Activated CD8-positive, alpha-beta T cell treated with anti-CD3 and anti-CD28 coated beads, Interleukin-2, amount 10 ng/mL, durations not matched to agents 7 days and 5 days (primary cell): ENCODE results near the gene OSBP2. TPM values are rescaled to one million over a fixed set of nuclear protein-coding genes. Genes with fewer than 3 reads are reported as not detected.
"Not testable (repeated sequence)": the region's sequence is repeated elsewhere in the genome, so short reads cannot be mapped to it uniquely, and the experiment has no call there.

Source experiments
- ATAC-seq: fragments of 150-1000 bp; cut with Tn5 transposase; one replicate; pipeline ENCODE4 v1.10.0; 2021; ENCODE audit warnings: moderate library complexity
- CTCF ChIA-PET: fragments of 350-600 bp; sonication (Branson Sonifier 250); formaldehyde crosslinking; loops from one replicate; lab custom pipeline; 2021; ENCODE audit warnings: antibody characterized with exemption; lab: Charles Lee
- POLR2A ChIA-PET: fragments of 350-600 bp; sonication (Branson Sonifier 250); formaldehyde crosslinking; loops from one replicate; lab custom pipeline; 2021; ENCODE audit warnings: antibody characterized with exemption; lab: Charles Lee
- DNase-seq: peaks from one replicate; pipeline ENCODE4 v3.0.0-alpha.2; 2020
- H3K27ac Mint-ChIP-seq: one replicate; pipeline ENCODE4 v1.8.0; 2021; ENCODE audit warnings: mild to moderate bottlenecking, mixed read lengths
- H3K27me3 Mint-ChIP-seq: one replicate; pipeline ENCODE4 v1.8.0; 2021; ENCODE audit warnings: low read depth, mixed read lengths
- H3K36me3 Mint-ChIP-seq: one replicate; pipeline ENCODE4 v1.8.0; 2021; ENCODE audit warnings: low read depth, mixed read lengths
- H3K4me1 Mint-ChIP-seq: one replicate; pipeline ENCODE4 v1.8.0; 2021; ENCODE audit warnings: low read depth, mixed read lengths
- H3K4me3 Mint-ChIP-seq: one replicate; pipeline ENCODE4 v1.8.0; 2021; ENCODE audit warnings: mild to moderate bottlenecking, mixed read lengths
- H3K9me3 Mint-ChIP-seq: one replicate; pipeline ENCODE4 v1.8.0; 2022; ENCODE audit warnings: mixed read lengths; ENCODE audit not compliant: insufficient read depth
- total RNA-seq, 2 experiments: library from RNA; stranded (reverse); gene quantifications; one replicate each; pipeline ENCODE4 v1.2.3, GENCODE V29; 2021

OSBP2 gene
- total RNA-seq, 2 experiments from 2014 or later, result 0.42 to 0.55 TPM

- no peak for ATAC-seq
- POLR2A ChIA-PET, result no interaction called here
These were observed 8.2 kb downstream of the OSBP2 start for GRCh38 chr22:30702856-30703255.

GRCh38 chr22:30704978-30705377, 10.3 kb downstream of the OSBP2 start:
- Mint-ChIP-seq H3K4me1 (peaks cover 15% of the 10 kb centered on the region), H3K36me3 (no peaks in the 10 kb centered on the region), H3K27ac (no peak overlapping the region), H3K4me3 (no peak overlapping the region), H3K9me3 (no peaks in the 10 kb centered on the region), H3K27me3 (peaks cover 4% of the 10 kb centered on the region)
- ChIA-PET CTCF (no interaction called here), POLR2A (no interaction called here)
- ATAC-seq (no peak), DNase-seq (no peak)

More at GRCh38 chr22:30702856-30703255, 8.2 kb downstream of the OSBP2 start:
- Mint-ChIP-seq H3K4me3 (no peak overlapping the region), H3K27me3 (peaks cover 4% of the 10 kb centered on the region), H3K9me3 (no peaks in the 10 kb centered on the region), H3K36me3 (no peaks in the 10 kb centered on the region), H3K27ac (no peak overlapping the region), H3K4me1 (peaks cover 14% of the 10 kb centered on the region)
- CTCF ChIA-PET, result interaction anchor here (0.6 to 2.1 kb wide), 4 partner anchors 52 to 463 kb away, joined by 3 to 9 read pairs (median 4); no protein-coding TSS in a partner anchor
- no peak for DNase-seq

GRCh38 chr22:30705710-30706651, 11.3 kb downstream of the OSBP2 start:
- H3K4me1 Mint-ChIP-seq, result peaks cover 20% of the 10 kb centered on the region
- H3K4me3 Mint-ChIP-seq, result no peak overlapping the region
- ChIA-PET CTCF (interaction anchor here (0.9 to 1.5 kb wide), 4 partner anchors 37 to 316 kb away, joined by 3 to 5 read pairs (median 4); no protein-coding TSS in a partner anchor), POLR2A (interaction anchor here (1.0 kb wide), 1 partner anchor 36 kb away, joined by 3 read pairs; no protein-coding TSS in a partner anchor)
- ATAC-seq (peak; percentile 39), DNase-seq (no peak)
- H3K9me3 Mint-ChIP-seq, result no peaks in the 10 kb centered on the region
- H3K36me3 Mint-ChIP-seq, result peaks cover 3% of the 10 kb centered on the region
- peak overlapping the region; percentile 41 for H3K27ac Mint-ChIP-seq
- peaks cover 4% of the 10 kb centered on the region for H3K27me3 Mint-ChIP-seq

- CTCF ChIA-PET, result interaction anchor here (1.0 kb wide), 1 partner anchor 75 kb away, joined by 3 read pairs; no protein-coding TSS in a partner anchor
- H3K27me3 Mint-ChIP-seq, DNase-seq, H3K4me3 Mint-ChIP-seq, H3K36me3 Mint-ChIP-seq, H3K9me3 Mint-ChIP-seq, POLR2A ChIA-PET, ATAC-seq, H3K27ac Mint-ChIP-seq: not testable (repeated sequence)
- H3K4me1 Mint-ChIP-seq, result peaks cover 20% of the 10 kb centered on the region
These were observed 15.3 kb downstream of the OSBP2 start for GRCh38 chr22:30709980-30710379.

DNA sequence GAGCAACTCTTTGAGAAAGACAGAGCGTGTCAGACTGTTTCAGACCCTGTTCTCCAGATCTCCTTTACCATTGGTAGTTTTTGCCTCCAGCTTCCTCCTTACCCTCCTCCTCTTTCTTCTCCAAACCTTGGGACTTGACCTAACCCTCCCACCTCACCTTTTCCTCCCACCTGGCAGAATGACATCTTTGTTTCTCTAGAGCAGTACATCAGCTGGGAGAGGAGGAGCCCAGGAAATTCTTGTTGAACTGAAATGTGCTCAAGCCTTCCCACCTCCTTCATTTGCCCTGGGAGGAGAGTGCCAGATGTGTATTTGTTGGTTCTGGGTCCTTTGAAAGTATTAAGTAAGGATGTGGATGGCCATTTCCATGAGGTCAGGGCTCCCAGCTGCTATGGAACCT, 17.4 kb downstream of the OSBP2 start:
- DNase-seq (no peak), ATAC-seq (no peak)
- no peak overlapping the region for H3K4me3 Mint-ChIP-seq
- peaks cover 3% of the 10 kb centered on the region for H3K36me3 Mint-ChIP-seq
- no peaks in the 10 kb centered on the region for H3K27me3 Mint-ChIP-seq
- peaks cover 7% of the 10 kb centered on the region for H3K4me1 Mint-ChIP-seq
- CTCF ChIA-PET, result interaction anchor here (1.1 kb wide), 1 partner anchor 77 kb away, joined by 3 read pairs; no protein-coding TSS in a partner anchor
- H3K27ac Mint-ChIP-seq, result no peak overlapping the region
- POLR2A ChIA-PET, result no interaction called here
- no peaks in the 10 kb centered on the region for H3K9me3 Mint-ChIP-seq

- H3K4me3 Mint-ChIP-seq, result no peak overlapping the region
- H3K27me3 Mint-ChIP-seq, result no peaks in the 10 kb centered on the region
- H3K36me3 Mint-ChIP-seq, result peaks cover 3% of the 10 kb centered on the region
- ATAC-seq, result no peak
- no peak overlapping the region for H3K27ac Mint-ChIP-seq
- H3K9me3 Mint-ChIP-seq, result no peaks in the 10 kb centered on the region
- no peak for DNase-seq
- POLR2A ChIA-PET, result no interaction called here
- CTCF ChIA-PET, result no interaction called here
- H3K4me1 Mint-ChIP-seq, result peaks cover 7% of the 10 kb centered on the region
These were observed 19.4 kb downstream of the OSBP2 start for GRCh38 chr22:30714062-30714461.

DNA sequence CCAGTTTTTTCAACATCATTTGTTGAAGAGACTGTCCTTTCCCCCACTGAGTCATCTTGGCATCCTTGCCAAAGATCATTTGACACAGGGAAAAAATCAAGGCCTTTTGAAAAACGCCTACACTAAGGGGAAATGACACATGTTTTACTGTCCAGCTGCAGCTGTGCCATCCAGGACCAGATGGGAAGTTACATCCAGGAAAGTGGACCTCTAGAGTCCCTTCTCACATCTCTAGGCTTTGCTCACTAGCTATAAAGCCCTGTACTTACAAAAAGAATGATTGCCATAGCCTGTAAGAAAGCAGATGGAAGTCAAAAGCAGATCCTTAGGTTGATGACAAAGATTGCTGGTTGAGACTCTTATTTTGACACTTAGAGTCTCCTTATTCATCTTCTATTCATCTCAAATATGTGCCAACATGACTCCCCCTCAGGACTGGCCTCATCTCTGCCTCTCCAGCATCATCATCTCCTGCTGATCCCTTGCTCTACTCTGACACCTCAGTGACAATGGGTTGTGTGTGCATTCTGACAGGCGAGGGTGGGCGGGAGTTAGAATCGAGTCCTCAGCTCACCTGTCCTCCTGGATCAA, 22.8 kb downstream of the OSBP2 start:
- CTCF ChIA-PET, result interaction anchor here (0.7 kb wide), 1 partner anchor 313 kb away, joined by 3 read pairs; no protein-coding TSS in a partner anchor
- ATAC-seq (no peak), DNase-seq (no peak)
- H3K4me1 Mint-ChIP-seq, result no peaks in the 10 kb centered on the region
- no peaks in the 10 kb centered on the region for H3K9me3 Mint-ChIP-seq
- no peaks in the 10 kb centered on the region for H3K36me3 Mint-ChIP-seq
- no peak overlapping the region for H3K4me3 Mint-ChIP-seq
- no peaks in the 10 kb centered on the region for H3K27me3 Mint-ChIP-seq
- POLR2A ChIA-PET, result no interaction called here
- no peak overlapping the region for H3K27ac Mint-ChIP-seq

GRCh38 chr22:30717952-30718351, 23.3 kb downstream of the OSBP2 start:
- Mint-ChIP-seq H3K27ac (no peak overlapping the region), H3K4me3 (no peak overlapping the region), H3K36me3 (no peaks in the 10 kb centered on the region), H3K9me3 (no peaks in the 10 kb centered on the region), H3K27me3 (no peaks in the 10 kb centered on the region), H3K4me1 (no peaks in the 10 kb centered on the region)
- CTCF ChIA-PET, result no interaction called here
- POLR2A ChIA-PET, result no interaction called here
- DNase-seq (no peak), ATAC-seq (no peak)

GRCh38 chr22:30718491-30718890, 23.8 kb downstream of the OSBP2 start:
- CTCF ChIA-PET, result no interaction called here
- H3K27me3 Mint-ChIP-seq, result no peaks in the 10 kb centered on the region
- no peaks in the 10 kb centered on the region for H3K4me1 Mint-ChIP-seq

GRCh38 chr22:30718938-30719337, 24.3 kb downstream of the OSBP2 start:
- no peaks in the 10 kb centered on the region for H3K27me3 Mint-ChIP-seq
- no peak overlapping the region for H3K27ac Mint-ChIP-seq
- POLR2A ChIA-PET, result no interaction called here
- CTCF ChIA-PET, result no interaction called here
- no peaks in the 10 kb centered on the region for H3K9me3 Mint-ChIP-seq
- H3K4me1 Mint-ChIP-seq, result no peaks in the 10 kb centered on the region
- no peaks in the 10 kb centered on the region for H3K36me3 Mint-ChIP-seq
- ATAC-seq (no peak), DNase-seq (no peak)
- no peak overlapping the region for H3K4me3 Mint-ChIP-seq

More at GRCh38 chr22:30718491-30718890, 23.8 kb downstream of the OSBP2 start:
- Mint-ChIP-seq H3K4me3 (no peak overlapping the region), H3K27ac (no peak overlapping the region), H3K9me3 (no peaks in the 10 kb centered on the region), H3K36me3 (no peaks in the 10 kb centered on the region)
- no peak for DNase-seq
- POLR2A ChIA-PET, result no interaction called here
- ATAC-seq, result no peak

- DNase-seq (no peak), ATAC-seq (no peak)
- CTCF ChIA-PET, result no interaction called here
- Mint-ChIP-seq H3K27ac (no peak overlapping the region), H3K9me3 (no peaks in the 10 kb centered on the region), H3K4me3 (no peak overlapping the region), H3K27me3 (no peaks in the 10 kb centered on the region), H3K36me3 (no peaks in the 10 kb centered on the region), H3K4me1 (no peaks in the 10 kb centered on the region)
- POLR2A ChIA-PET, result interaction anchor here (0.6 kb wide), 1 partner anchor 86 kb away, joined by 7 read pairs; no protein-coding TSS in a partner anchor
These were observed 25.7 kb downstream of the OSBP2 start for GRCh38 chr22:30720263-30720837.
